OCI-LY3 (cell line): ENCODE results near the gene ZNF385C.

Experiments
- EZH2phosphoT487 ChIP-seq: fragments of 200-600 bp; shearing (Covaris generic); IDR thresholded peaks from 2 replicates; pipeline ENCODE4 v1.6.1; 2018; ENCODE audit warnings: antibody characterized with exemption, mixed run types, low read depth
- TF ChIP-seq, protein P1 (sequence below): fragments of 200-600, 300-600 bp; sonication (generic); IDR thresholded peaks from 2 replicates; pipeline ENCODE4 v1.5.1; 2014; ENCODE audit warnings: antibody characterized with exemption, low read length, low read depth

DNA sequence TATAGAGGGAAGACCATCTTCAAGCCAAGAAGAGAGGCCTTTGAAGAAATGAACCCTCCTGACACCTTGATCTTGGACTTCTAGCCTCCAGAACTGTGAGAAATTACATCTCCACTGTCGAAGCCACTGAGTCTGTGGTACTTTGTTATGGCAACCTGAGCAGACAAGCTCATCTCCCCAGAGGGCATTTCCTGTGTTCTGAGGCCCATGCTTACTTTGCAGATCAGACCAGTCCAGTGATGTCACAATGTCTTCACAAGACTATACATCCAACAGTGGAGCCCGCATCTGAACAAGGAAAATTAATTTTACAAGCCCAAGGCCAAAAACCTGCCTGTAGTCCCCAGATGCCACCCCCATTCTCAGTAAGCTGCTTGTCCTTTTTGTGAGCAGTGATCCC is 33.1 kb downstream of the ZNF385C start:
- TF ChIP-seq, protein P1, sequence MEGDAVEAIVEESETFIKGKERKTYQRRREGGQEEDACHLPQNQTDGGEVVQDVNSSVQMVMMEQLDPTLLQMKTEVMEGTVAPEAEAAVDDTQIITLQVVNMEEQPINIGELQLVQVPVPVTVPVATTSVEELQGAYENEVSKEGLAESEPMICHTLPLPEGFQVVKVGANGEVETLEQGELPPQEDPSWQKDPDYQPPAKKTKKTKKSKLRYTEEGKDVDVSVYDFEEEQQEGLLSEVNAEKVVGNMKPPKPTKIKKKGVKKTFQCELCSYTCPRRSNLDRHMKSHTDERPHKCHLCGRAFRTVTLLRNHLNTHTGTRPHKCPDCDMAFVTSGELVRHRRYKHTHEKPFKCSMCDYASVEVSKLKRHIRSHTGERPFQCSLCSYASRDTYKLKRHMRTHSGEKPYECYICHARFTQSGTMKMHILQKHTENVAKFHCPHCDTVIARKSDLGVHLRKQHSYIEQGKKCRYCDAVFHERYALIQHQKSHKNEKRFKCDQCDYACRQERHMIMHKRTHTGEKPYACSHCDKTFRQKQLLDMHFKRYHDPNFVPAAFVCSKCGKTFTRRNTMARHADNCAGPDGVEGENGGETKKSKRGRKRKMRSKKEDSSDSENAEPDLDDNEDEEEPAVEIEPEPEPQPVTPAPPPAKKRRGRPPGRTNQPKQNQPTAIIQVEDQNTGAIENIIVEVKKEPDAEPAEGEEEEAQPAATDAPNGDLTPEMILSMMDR: no peak
- TF ChIP-seq EZH2phosphoT487: no peak
